NOMO-1 treated with dmso at 0.1 percent for 144 hours (cell line): ENCODE data around the gene PALLD.

ENCODE experiments used
- DNase-seq: peaks from one replicate; lab custom pipeline; 2025; ENCODE audit not compliant: unreplicated experiment; lab: John Stamatoyannopoulos, UW

PALLD gene

DNA sequence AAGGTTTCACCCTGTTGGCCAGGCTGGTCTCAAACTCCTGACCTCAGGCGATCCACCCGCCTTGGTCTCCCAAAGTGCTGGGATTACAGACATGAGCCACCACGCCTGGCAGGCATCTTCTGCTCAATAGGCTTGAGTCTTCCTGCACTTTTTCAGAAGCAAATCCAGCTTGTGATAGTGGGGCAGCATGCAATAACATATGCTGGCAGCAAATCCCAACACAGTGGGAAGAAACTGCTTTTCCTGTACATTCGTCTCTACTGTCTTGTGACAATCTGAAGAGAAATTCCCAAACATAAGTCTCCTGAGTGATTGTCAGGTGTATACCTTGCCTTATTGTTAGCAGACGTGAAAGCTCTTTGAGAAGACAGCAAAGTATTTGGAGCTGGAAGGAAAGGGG, 145.7 kb downstream of the PALLD start:
- DNase-seq: no peak

DNA sequence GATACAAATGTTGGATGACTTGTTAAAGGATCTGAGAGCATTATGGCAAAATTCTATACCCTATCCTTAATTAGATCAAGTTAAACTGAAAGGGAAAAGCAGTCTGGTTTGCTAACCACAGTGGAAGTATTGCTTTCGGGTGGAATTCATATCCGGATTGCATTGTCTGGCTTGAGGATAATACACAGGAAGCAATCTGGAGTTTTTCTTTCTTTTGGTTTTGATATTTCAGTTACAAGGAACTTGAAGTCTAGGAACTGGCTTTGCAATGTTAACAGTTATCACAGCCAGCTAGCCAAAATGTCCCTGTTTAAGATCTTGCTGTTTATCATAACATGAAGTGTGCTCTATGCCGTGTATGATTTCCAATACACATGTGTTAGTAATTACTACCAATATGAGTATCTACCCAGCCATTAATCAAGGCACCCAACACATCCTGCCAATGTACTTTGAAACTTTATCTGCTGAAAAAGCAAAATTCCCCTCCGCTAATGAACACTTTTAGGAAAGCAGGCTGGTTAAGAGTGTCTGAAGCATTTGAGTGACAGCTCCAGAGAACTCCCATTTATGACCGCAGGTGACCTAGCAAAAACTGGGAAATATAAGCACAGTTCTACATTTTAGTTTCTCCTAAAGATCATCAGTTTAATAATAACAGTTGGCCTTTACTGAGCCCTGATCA, 146.4 kb downstream of the PALLD start:
- DNase-seq: no peak

DNA sequence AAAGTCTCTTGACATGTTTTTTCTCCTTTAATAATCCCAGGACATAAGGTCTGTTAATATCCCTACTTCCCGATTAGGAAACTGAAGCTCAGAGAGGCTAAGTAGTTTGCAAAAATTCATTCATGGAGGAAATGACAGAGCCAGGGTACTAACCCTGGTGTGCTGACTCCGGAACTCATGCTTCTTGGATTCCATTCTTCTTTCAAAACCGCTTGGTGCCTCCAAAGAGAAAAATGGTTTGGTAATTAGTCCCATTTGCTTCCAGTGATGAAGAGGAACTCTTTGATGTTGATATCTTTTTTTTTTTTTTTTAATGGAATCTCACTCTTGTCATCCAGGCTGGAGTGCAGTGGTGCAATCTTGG, 146.9 kb downstream of the PALLD start:
- no peak for DNase-seq

DNA sequence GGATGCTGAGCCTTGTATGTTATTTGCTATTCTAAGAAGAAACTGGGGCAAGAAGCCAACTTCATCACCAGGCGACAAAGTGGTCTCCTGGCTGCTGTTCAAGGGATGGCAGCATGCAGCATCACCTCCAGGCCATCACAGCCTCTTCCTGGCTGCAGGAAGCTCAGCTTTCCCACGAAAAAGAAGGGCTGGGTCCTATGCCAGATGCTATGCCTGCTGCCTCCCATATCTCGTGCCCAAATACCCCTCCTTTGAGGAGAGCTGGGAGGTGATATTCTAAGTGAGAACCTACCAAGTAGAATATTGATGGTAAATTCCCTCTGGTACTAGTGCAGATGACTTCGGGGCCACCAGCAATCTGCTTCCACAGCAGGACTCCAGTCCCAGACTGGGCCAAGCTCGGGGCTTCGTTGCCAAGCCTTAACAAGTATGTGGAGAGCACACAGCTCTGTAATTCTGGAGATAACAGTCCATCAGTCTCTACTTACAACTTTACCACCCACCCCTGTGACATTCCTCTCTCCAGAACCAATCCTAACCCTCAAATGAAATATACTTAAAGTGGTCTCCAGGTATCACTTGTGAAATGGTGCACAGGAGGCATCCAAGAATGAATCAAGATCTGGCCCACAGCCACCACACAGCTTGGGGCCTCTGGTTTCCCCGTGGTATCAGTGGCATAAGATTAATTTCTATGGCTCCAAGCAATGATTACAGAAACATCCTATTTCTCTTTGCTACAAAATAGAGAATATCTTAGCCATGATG, 149.3 kb downstream of the PALLD start:
- no peak for DNase-seq

DNA sequence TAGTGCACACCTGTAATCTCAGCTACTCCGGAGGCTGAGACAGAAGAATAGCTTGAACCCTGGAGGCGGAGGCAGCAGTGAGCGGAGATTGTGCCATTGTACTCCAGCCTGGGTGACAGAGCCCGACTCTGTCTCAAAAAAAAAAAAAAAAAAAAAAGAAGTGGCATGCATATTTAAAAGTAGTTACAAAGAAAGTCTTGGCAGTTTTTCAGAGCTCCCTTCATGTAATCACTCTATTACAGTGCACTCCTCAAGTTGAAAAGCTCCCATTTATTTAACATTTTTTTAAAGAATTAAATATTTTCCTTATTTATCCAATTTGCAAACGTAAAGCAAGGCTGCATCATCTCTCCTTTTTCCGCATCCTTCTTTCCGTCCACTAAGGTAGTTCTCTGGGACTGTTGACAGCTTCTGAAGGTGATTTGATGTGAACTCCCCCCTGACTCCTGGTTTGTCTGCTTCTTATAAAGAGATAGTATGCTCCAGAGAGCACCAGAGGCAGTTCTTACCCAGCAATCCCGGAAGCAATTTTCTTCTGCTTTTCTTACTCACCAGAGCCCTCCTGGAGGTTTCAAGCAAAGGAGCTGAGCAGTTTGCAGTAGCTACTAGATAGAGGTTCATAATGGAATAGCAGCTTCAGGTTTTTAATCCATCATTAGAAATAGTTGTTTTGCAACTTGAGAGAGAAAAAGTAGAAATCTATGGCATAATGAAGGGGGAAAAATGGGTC, 151.0 kb downstream of the PALLD start:
- no peak for DNase-seq

DNA sequence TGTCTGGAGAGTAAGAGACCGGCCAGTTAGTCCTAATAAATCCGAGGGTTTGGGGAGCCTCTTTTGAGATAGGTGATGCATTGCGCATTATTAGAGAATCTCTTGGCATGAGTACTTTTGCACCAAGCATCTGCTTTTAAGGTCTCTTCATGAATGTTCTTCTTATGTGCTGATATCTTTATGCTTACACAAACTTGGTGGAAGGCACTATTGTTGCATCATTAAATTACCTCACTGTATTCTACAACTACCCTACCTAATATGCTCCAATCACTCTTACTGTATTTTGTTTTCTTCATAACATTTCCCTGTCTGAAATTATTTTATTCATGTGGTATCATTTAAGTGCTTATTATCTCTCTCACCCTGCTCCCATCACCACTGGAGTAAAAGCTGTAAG, 151.6 kb downstream of the PALLD start:
- no peak for DNase-seq

DNA sequence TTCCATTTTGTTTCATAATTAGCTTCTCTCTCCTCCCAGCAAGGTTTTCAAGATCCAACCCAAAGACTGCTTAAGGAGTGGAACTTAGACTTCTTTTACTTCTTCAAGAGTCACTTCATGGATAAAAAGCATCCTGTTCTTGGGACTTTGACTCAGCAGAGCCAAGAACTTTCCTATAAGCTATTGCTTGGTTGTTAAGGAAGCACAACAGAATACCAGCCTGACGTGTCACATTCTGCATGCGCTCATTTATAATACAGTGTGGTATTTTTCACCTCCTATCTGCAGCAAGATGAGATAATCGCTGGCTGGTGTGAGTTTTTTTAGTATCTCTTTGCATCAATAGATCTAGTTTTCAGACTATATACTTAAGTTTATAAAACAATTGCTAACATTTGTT, 152.1 kb downstream of the PALLD start:
- no peak for DNase-seq

DNA sequence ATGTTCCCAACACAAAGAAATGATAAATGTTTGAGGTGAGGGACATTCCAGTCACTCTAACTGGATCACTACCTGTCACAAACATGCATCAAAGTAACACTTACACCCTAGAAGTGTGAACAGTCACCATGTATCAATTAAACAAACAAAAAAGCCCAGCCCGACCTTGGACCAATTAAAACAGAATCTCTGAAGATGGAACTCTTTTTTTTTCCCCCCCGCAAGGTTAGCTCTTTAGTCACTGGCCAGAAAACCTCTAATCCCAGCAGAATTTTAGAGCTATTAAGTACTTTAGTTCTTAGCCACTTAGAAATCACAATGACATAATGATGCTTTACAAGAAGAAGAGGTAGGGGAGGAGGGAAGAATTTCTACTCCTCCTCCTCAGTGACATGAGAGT, 154.5 kb downstream of the PALLD start:
- no peak for DNase-seq

DNA sequence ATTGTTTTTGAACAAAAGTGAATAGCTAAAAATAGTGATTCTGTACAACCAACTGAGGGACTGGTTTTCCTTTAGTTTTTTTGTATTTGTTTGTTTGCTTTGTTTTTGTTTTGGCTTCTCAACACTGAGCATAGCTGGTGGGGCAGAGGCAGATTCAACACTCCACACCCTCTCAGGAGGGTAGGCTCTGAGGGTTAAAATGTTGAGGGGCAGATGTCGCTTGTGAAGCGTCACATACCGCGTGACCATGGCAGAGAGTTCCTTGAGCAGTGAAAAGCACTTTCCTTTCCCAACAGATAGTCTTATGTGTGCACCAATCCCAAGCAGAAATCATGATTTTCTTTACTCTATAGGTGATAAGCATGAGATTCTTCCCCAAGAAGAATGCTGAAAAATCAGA, 155.0 kb downstream of the PALLD start:
- DNase-seq: no peak

DNA sequence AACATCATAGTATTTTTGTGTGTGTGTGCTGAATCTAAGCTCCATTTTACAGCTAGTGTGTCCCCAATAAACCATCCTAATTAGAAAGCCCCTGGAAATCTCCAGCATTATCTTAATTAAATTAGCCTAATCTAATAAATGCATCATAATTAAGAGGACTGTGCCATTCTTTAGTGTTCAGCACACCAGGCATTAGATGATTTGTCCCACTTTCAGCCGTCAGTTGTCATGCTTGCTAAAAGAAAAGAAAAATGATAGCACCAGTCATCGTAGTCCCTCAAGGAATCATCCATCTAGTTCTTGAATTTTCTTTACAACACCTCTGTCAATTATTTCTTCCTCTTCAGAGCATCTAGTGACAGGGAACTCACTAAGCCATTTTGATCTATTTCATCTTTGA, 155.9 kb downstream of the PALLD start:
- DNase-seq: no peak

DNA sequence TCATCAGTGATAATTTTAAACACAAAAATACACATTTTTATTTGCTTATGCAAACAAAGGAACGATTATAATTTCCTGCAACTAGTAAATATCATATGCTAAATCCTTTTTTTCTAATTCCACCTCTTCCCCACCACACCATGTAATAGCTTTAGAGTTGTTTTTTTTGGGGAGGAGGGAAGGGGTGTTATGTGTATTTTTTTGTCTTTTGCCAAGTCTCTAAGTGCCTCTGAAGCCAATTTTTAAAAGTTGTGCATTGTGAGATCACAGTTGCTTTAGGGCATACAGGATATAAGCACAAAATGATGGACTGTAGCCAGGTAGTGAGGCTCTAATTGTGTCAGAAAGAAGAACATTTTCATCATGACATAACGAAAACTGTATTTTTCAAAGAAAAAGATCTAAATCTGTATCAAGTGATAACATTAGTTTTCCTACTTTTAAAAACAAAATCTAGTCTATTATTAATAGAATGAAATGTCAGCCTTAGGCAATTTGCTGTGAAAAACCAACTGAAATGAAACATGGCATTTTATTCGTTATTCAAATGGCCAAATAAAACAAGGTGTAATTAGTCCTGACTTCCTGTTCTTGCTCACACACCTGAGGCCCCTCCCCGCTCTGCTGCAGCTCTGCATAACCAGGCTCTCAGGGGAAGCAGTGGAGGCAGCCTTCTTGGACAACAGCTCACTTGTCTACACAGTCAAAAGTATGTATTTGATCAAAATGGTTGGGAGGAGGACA, 157.4 kb downstream of the PALLD start:
- no peak for DNase-seq

DNA sequence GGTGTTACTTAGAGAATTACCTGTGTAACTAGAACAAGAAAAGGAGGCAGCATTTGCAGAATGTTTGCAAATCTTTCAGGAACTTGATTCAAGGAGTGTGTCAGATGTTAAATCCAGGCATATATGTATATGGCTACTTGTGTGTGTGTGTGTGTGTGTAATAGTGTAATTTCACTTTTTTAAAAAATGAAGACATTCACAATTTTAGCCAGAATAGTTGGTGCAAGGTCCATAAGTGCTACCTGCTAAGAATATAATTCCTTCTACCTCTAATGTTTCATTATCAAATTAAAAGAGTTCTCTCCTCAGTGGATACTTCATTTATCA, 158.0 kb downstream of the PALLD start:
- no peak for DNase-seq

DNA sequence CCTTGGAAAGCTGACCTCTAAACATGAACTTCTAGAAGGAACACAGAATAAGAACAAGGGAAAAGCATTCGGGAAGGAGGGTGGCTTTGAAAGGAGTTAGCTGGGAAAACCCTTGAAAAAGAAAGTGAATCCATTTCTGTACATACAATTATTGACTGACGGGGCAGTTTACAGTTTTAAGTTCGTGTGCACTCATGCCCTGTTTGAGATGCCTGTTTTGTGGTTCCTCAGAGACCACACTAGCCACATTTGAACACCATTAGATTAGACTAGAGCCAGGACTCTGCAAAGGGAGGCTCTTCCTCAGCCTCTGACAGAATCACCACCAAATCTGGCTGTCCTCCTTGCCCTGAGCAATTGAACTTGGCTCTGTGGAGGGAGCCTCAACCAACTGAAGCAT, 158.3 kb downstream of the PALLD start:
- no peak for DNase-seq

DNA sequence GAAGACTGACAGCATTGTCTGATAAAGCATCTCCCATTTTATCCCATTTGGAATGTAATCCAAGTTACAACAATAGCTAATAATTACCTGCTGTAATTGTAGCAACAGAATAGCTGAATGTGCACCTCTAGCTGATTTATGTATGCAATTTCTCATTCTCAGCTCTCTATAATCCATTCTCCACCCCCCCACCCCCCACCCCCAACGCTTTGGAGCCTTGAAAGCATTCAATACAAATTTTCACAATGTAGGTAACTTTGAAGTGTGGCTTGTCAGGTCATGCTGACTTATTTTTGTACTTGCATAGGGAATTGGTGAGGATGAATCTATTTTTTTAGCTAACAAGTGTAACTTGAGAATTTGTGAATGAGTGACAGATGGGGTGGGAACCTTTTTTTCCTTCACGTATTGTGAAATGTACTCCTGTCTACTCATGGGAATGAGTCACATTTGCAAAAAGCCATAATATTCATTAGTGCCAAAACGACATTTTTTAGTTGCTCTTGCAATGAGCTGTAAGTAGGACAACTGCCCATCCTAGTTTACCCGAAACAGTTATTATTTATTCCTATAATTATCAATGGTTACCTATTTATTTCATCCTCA, 159.3 kb downstream of the PALLD start:
- no peak for DNase-seq

DNA sequence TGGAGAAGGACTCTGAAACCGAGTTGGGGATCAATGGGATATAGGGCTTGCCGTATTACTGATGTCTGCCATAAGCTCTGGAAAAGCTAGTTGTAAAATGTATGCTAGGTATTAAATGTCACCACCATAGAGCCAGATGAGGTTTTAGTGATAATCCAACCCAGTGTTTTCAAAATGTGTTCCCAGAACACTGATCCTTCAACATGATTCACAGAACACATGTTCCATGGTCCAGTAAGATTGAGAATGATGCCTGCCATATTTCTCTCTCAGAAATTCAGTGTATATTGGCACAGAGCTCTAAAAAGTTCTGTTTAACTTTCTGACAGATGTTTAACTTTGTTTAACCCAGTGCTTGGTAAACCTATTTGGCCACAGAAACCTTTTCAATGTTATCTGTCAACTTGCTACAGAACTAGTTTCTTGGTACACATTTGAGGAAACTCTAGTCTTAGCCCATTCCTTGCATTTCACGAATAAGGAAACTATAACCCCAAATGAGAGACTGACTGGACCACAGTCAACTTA, 160.2 kb downstream of the PALLD start:
- DNase-seq: no peak

DNA sequence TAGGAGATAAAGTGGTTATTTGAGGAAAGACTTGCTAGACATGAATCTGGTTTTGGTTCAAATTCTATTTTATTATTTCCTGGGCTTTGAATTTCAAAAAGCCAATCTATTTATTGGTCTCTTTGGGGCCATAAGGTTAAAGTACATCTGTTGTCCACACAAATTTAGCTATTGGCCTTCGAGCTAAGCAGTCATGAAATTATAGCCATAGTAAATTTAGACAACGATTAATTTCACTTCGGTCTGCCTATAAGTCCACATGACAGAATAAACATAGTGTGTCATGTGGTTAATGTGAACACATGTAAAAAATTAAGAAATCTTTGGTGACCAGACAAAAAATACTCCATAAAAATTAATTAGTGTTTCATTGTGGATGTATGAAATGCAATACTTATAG, 161.9 kb downstream of the PALLD start:
- DNase-seq: no peak

DNA sequence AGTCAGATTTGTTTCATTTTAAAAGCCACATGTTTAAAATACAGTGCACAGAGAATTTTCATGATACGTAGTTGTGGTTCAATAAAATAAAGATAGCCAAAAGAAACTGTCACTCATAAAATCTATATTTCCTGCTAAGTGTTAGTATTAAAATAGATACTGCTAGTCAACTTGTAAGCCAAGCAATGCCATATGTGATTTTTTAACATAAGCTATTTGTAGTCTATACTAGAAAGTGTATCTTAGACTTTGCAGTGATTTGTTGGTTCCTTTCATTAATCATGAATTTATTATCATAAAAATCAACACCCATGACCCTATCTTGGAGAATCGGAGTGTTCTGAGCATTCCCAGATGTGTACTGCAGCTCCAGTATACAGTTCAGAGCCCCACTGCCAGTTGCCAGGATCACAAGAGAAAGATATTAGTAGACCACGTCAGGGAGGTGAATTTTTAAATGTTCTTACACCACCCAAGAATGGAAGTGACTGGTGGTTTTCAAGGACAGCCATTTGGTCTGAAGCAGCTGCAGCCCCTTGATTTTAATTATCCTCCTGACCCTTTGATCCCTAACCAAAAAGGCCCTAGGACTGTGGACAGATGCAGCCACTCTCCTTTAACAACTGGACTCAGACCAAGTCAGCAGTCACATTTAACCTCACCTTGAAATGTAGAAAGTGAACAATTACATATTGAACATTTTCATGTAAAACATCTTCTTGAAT, 163.1 kb downstream of the PALLD start:
- DNase-seq: no peak

DNA sequence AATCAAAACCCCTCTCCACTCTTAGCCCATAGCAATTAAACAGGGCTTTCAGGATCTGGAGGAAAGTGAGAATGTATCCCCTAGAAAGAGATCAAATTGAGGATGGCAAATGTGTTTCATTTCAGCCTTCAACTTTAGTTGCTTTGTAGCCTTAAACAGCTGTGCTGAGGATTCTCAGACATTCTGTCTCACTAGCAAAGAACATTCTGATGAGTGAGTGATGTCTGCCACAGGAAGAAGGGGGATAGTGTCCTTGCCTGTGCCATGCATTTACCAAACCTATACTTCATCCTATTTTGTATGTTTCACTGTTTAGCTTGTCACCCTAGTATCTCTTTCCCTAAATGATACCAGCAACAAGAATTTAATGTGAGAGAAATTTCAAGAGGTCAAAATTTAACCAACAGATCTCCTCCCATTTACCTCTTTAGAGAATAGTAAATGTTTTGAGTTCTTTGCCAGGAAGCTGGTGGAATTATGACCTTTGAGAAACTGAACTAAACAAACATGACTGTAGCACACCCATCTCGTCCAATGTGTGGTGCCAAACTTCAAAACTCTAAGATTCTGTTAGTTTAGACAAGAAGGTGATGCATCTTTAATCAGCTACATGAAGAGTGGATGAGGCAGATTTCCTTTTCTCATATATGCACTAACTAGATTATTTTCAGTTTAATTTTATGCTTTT, 165.6 kb downstream of the PALLD start:
- DNase-seq: no peak

DNA sequence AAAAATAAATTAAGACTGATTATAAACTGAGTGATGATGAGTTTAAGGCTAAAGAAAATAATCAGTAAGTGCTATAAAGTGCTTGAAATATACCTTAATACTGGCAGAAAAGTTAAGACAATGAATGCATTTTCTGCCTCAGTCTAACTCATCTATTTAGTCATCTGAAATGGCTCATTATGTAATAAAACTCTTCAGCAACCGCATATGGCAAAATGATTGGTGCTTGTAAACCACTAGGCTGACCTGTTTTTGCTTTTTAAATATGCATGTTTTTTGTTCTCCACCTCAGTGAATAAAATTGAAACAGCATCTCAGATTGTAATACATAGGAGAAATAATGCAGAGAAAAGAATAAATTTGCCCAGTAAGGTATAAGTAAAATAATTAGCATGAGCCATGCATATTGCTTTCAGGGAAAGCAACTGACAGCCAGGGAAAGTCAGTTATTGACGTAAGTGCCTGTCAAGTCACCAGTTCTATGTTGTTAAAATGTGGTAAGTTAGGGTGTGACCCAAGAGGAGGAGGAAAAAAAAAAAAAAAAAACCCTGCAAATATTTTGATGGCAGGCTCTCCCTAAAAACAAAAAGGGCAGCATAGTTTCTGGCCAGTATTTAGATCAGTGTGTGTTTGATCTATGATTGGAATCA, 167.5 kb downstream of the PALLD start:
- DNase-seq: no peak
